Measurements from ENCODE around the gene MYO1D.

- TF ChIP-seq CTCF (IDR thresholded peaks at IDR 0.05): no peak
- no peak for TF ChIP-seq POLR2A (IDR thresholded peaks at IDR 0.05)
Observed at GRCh38 chr17:32731556-32732295, 145.2 kb downstream of the MYO1D start.

All from adrenal gland (tissue), 5 donors.